ENCODE data around the gene B3GALT2. TPM values are rescaled to one million over a fixed set of nuclear protein-coding genes. Genes with fewer than 3 reads are reported as not detected.

B3GALT2 gene
- total and polyA plus RNA-seq, 10 of the 15 experiments (the other 5 are each of a cell fraction or from before 2014, with no cell fraction given): 0.10 to 0.25 (median 0.14) TPM; not detected in 7

DNA sequence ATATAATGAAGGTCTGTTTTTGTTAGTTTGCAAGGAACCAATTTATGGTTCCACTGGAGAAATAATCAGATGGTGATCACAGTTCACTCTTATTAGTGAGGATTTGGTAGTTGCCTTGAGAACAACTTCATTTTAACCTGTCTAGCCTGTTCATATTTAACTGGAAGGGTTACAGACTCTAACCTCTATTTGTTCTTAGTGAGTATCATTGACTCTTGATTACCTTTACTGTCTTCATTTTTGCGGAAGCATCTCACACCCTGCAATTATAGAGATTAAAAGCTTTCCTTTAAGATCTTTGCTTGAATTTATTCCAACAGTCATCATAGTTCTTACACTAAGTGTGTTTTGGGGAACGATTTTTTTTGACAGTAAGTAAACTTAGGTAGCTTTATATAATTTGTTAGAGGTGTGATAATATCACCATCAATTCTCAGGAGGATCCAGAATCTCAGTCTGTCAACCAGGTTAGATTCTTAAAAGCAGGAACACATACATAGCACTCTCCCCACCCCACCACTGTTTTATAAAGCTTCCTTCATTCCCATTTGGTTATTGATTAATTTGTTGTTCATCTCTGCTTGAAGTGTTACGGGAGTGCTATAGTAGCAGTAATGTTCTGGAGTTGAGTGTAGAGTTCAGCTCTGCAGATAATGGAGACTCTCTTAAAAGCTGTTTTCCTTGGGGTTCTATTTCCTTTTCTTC, 30.1 kb downstream of the B3GALT2 start:
- H3K27me3 ChIP-seq (replicated peaks in 1 of 2; ENCODE audit: control insufficient read depth in 2 of 2, insufficient read depth in 2 of 2, low read length in 1 of 2): no peaks in the 10 kb centered on the region
- ChIA-PET CTCF (interaction anchor here (0.6 to 2.5 kb wide), 3 partner anchors 13 to 40 kb away, joined by 3 to 8 read pairs (median 5); no protein-coding TSS in a partner anchor), SMC1A (ENCODE audit: uncharacterized antibody, unreplicated experiment) (interaction anchor here (0.8 to 1.8 kb wide), 3 partner anchors 19 to 33 kb away, joined by 3 to 4 read pairs (median 4); no protein-coding TSS in a partner anchor), RAD21 (ENCODE audit: unreplicated experiment) (no interaction called here), POLR2A (interaction anchor here (0.6 kb wide), 1 partner anchor 28 kb away, joined by 3 read pairs; no protein-coding TSS in a partner anchor)
- TF ChIP-seq SRF (IDR thresholded peaks at IDR 0.05; ENCODE audit: low read depth in 2 of 2, low read length in 2 of 2): no peak
- TF ChIP-seq NR2F1 (conservative IDR thresholded peaks at IDR 0.05): no peak
- TF ChIP-seq CBFB (IDR thresholded peaks at IDR 0.05; ENCODE audit: low read depth): no peak
- TF ChIP-seq EED (IDR thresholded peaks at IDR 0.05; ENCODE audit: low read depth): no peak
- no peak for TF ChIP-seq POU2F2 (IDR thresholded peaks at IDR 0.05; ENCODE audit: borderline replicate concordance, low read depth, low read length)
- intact Hi-C loops (cut with micrococcal nuclease; ENCODE audit: unreplicated experiment): no loop called here
- no TSS peak for BruUV-seq (replicated peaks)
- in situ Hi-C loops (cut with MboI): no loop called here
- no peaks in the 10 kb centered on the region for H3K79me2 ChIP-seq (ENCODE audit: control insufficient read depth, insufficient read depth, low read length)
- H3K36me3 ChIP-seq (ENCODE audit: control insufficient read depth in 2 of 2, insufficient read depth in 2 of 2, low read length in 1 of 2): peaks cover 0 to 7% of the 10 kb centered on the region in 2 experiments; a peak in 2 of 4 replicates
- H3K4me2 ChIP-seq (ENCODE audit: control insufficient read depth, insufficient read depth): no peak overlapping the region
- H2AFZ ChIP-seq (ENCODE audit: control insufficient read depth, low read depth, low read length): no peak overlapping the region
- no peaks in the 10 kb centered on the region for H3K4me1 ChIP-seq (ENCODE audit: control insufficient read depth, insufficient read depth, low read length)
- ATAC-seq (no peak), FAIRE-seq (no peak), DNase-seq (ENCODE audit: low read depth, low spot score) (no peak)
- no peak overlapping the region for H3K9ac ChIP-seq (ENCODE audit: control insufficient read depth, insufficient read depth, low read length)
- H4K20me1 ChIP-seq (ENCODE audit: control insufficient read depth, insufficient read depth): no peaks in the 10 kb centered on the region
- H3K27ac ChIP-seq (ENCODE audit: control insufficient read depth, insufficient read depth): no peak overlapping the region
- no peaks in the 10 kb centered on the region for H3K9me3 ChIP-seq (replicated peaks; ENCODE audit: control insufficient read depth, insufficient read depth, low read length)
- WGBS (ENCODE audit: insufficient coverage, insufficient replicate concordance, low lambda C conversion rate, missing lambda C conversion rate): 99% methylated on average over 3 of the region's 3 CpGs
- H3K4me3 ChIP-seq: no peak overlapping the region

DNA sequence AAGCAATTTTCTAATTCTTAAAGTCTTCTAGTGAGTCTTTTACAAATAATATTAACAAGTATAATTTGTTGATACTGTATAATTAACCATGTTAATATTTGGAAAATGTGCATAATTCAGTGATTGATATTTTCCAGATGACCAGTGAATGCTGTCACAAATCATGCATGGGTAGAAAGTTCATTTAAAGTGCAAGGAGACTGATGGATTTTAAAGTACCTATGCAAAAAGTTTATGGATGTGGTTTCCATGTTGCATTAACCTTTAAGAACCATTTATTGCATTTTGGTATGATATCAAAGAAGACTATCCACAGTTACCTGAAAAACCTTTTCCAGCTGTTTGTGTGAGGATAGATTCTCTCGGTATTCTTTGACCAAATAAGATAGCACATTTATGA, 41.4 kb downstream of the B3GALT2 start:
- Histone ChIP-seq H3K4me2 (ENCODE audit: control insufficient read depth, insufficient read depth) (no peak overlapping the region), H3K27me3 (replicated peaks in 1 of 2; ENCODE audit: control insufficient read depth in 2 of 2, insufficient read depth in 2 of 2, low read length in 1 of 2) (no peaks in the 10 kb centered on the region), H3K4me3 (no peak overlapping the region), H3K36me3 (ENCODE audit: control insufficient read depth in 2 of 2, insufficient read depth in 2 of 2, low read length in 1 of 2) (peaks cover 4 to 21% of the 10 kb centered on the region in 2 experiments), H3K27ac (ENCODE audit: control insufficient read depth, insufficient read depth) (no peak overlapping the region), H4K20me1 (ENCODE audit: control insufficient read depth, insufficient read depth) (no peaks in the 10 kb centered on the region), H2AFZ (ENCODE audit: control insufficient read depth, low read depth, low read length) (no peak overlapping the region), H3K9me3 (replicated peaks; ENCODE audit: control insufficient read depth, insufficient read depth, low read length) (no peaks in the 10 kb centered on the region), H3K9ac (ENCODE audit: control insufficient read depth, insufficient read depth, low read length) (no peak overlapping the region), H3K4me1 (ENCODE audit: control insufficient read depth, insufficient read depth, low read length) (no peaks in the 10 kb centered on the region), H3K79me2 (ENCODE audit: control insufficient read depth, insufficient read depth, low read length) (no peaks in the 10 kb centered on the region; the same call in 1 of the 2 replicates)
- no TSS peak for BruUV-seq (replicated peaks)
- CTCF ChIA-PET: interaction anchor here (0.6 kb wide), 1 partner anchor 155 kb away, joined by 5 read pairs; no protein-coding TSS in a partner anchor
- no peak for ATAC-seq
- POLR2A ChIA-PET: no interaction called here
- intact Hi-C loops (cut with micrococcal nuclease; ENCODE audit: unreplicated experiment): no loop called here
- no peak for DNase-seq (ENCODE audit: low read depth, low spot score)
- FAIRE-seq: no peak
- WGBS (ENCODE audit: insufficient coverage, insufficient replicate concordance, low lambda C conversion rate, missing lambda C conversion rate): 100% methylated on average over 1 of the region's 1 CpG
- RAD21 ChIA-PET (ENCODE audit: unreplicated experiment): no interaction called here
- SMC1A ChIA-PET (ENCODE audit: uncharacterized antibody, unreplicated experiment): no interaction called here
- in situ Hi-C loops (cut with MboI): no loop called here
- no peak for TF ChIP-seq EED (IDR thresholded peaks at IDR 0.05; ENCODE audit: low read depth)
- TF ChIP-seq, protein P1, sequence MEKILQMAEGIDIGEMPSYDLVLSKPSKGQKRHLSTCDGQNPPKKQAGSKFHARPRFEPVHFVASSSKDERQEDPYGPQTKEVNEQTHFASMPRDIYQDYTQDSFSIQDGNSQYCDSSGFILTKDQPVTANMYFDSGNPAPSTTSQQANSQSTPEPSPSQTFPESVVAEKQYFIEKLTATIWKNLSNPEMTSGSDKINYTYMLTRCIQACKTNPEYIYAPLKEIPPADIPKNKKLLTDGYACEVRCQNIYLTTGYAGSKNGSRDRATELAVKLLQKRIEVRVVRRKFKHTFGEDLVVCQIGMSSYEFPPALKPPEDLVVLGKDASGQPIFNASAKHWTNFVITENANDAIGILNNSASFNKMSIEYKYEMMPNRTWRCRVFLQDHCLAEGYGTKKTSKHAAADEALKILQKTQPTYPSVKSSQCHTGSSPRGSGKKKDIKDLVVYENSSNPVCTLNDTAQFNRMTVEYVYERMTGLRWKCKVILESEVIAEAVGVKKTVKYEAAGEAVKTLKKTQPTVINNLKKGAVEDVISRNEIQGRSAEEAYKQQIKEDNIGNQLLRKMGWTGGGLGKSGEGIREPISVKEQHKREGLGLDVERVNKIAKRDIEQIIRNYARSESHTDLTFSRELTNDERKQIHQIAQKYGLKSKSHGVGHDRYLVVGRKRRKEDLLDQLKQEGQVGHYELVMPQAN (conservative IDR thresholded peaks at IDR 0.05): no peak
- TF ChIP-seq MEF2A (IDR thresholded peaks at IDR 0.05; ENCODE audit: insufficient read depth, low read depth, low read length): no peak
- TF ChIP-seq, protein P2, sequence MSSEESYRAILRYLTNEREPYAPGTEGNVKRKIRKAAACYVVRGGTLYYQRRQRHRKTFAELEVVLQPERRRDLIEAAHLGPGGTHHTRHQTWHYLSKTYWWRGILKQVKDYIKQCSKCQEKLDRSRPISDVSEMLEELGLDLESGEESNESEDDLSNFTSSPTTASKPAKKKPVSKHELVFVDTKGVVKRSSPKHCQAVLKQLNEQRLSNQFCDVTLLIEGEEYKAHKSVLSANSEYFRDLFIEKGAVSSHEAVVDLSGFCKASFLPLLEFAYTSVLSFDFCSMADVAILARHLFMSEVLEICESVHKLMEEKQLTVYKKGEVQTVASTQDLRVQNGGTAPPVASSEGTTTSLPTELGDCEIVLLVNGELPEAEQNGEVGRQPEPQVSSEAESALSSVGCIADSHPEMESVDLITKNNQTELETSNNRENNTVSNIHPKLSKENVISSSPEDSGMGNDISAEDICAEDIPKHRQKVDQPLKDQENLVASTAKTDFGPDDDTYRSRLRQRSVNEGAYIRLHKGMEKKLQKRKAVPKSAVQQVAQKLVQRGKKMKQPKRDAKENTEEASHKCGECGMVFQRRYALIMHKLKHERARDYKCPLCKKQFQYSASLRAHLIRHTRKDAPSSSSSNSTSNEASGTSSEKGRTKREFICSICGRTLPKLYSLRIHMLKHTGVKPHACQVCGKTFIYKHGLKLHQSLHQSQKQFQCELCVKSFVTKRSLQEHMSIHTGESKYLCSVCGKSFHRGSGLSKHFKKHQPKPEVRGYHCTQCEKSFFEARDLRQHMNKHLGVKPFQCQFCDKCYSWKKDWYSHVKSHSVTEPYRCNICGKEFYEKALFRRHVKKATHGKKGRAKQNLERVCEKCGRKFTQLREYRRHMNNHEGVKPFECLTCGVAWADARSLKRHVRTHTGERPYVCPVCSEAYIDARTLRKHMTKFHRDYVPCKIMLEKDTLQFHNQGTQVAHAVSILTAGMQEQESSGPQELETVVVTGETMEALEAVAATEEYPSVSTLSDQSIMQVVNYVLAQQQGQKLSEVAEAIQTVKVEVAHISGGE (CRISPR knock-in tag; IDR thresholded peaks at IDR 0.05): no peak
- TF ChIP-seq ZSCAN29 (IDR thresholded peaks at IDR 0.05): no peak

All from GM12878 (cell line).